Heart left ventricle (tissue), 13 donors: ENCODE results near the gene ZNF22.
A peak's percentile ranks its signal among the peaks of the same experiment; 100 is the strongest.

Experiments
- POLR2A ChIP-seq, 2 donors: fragments of 450-650 bp; IDR thresholded peaks; one replicate each; pipeline ENCODE4 v1.6.1; 2017; ENCODE audit warnings: antibody characterized with exemption in 2 of 2, mild to moderate bottlenecking in 2 of 2, moderate library complexity in 2 of 2
- TF ChIP-seq, protein P1 (sequence below), 12 donors: fragments of 200-600 bp; sonication (generic) in 4 of 12; IDR thresholded peaks; one replicate each; pipeline versions ENCODE4 v1.5.0 to v1.8.0; 2018 to 2022; ENCODE audit warnings: antibody characterized with exemption in 12 of 12, mild to moderate bottlenecking in 5 of 12
- donor health status: ischemic (EF 13 %, LVEDD 7.1; RV severe dilation, severe dysfunction).
- donor health status: DM: no; HTN: yes; CAD: no.
- donor health status: DM: no; HTN: no; CAD: no.
- donor health status: ischemic (EF 25% LVEDD 6.9; RV normal size, moderate dysfunction).
- donor health status: ischemic (EF 25% LVEDD 5.7; RV mildly dilated, moderate dysfunction).
- donor health status: ischemic (EF 35%, LVEDD 5.7; RV mildly dilated, moderate dysfunction).
- donor health status: nonischemic (EF 11% LVEDD 7.7; RV severe dilation, severe dysfunction).
- donor health status: DM: yes; HTN: yes; CAD: no.
- donor health status: PGD.
- donor health status: ischemic (EF 29% LVEDD 5.4; RV normal size, mild dysfunction).
- donor health status: nonischemic (EF 23%, LVEDD 6.1; RV moderate dilation, normal function).

DNA sequence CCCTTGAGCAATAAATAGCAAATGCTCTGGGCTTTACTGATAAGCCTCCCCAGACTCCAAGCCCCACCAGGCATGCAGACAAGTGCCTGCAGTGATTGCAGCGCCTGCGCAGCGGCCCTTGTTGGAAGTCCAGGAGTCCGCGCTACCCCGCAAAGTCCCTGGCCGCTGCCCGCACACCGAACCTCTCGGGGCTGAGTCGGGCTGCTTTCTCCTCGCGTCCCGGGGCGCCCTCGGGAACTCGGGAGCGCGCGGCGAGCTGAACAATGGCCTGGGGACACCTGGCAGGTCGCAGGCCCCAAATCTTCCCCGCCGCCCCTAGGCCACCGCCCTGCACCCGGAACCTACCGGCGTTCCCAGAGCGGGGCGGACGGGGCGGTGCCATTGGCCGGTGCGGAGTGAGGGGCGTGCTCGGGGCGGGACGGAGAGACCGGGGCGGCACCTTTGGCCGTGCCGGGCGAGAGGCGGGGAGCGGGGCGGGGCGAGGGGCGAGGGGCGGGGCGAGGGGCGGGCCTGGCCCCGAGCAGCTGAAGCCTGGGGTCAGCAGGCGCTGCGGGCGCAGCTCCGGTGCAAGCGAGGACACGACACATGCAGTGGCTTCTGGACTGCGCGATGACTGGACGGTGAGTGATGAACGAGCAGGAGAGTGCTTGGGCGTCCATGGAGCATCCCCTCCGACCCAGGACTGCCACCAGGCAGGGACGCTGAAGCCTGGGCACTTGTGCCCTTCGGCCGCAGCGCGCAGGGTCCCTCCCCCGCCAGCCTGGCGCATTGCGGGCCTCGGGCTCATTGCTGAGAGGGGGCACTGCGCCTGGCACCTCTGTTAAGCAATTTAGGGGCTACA is 41.3 kb upstream of the ZNF22 start, which contains the start of gene RASSF4:
- peak; percentile 38 to 94 for TF ChIP-seq POLR2A (IDR thresholded peaks at IDR 0.05)
- TF ChIP-seq, protein P1, sequence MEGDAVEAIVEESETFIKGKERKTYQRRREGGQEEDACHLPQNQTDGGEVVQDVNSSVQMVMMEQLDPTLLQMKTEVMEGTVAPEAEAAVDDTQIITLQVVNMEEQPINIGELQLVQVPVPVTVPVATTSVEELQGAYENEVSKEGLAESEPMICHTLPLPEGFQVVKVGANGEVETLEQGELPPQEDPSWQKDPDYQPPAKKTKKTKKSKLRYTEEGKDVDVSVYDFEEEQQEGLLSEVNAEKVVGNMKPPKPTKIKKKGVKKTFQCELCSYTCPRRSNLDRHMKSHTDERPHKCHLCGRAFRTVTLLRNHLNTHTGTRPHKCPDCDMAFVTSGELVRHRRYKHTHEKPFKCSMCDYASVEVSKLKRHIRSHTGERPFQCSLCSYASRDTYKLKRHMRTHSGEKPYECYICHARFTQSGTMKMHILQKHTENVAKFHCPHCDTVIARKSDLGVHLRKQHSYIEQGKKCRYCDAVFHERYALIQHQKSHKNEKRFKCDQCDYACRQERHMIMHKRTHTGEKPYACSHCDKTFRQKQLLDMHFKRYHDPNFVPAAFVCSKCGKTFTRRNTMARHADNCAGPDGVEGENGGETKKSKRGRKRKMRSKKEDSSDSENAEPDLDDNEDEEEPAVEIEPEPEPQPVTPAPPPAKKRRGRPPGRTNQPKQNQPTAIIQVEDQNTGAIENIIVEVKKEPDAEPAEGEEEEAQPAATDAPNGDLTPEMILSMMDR (IDR thresholded peaks at IDR 0.05): peak in 1 of 12 donors; percentile 7
